ENCODE data around the gene SLC25A51. TPM values are rescaled to one million over a fixed set of nuclear protein-coding genes. Genes with fewer than 3 reads are reported as not detected.

SLC25A51 gene
- total RNA-seq, 3 donors from 2014 or later = 22.5 to 43.7 (median 30.8) TPM

DNA sequence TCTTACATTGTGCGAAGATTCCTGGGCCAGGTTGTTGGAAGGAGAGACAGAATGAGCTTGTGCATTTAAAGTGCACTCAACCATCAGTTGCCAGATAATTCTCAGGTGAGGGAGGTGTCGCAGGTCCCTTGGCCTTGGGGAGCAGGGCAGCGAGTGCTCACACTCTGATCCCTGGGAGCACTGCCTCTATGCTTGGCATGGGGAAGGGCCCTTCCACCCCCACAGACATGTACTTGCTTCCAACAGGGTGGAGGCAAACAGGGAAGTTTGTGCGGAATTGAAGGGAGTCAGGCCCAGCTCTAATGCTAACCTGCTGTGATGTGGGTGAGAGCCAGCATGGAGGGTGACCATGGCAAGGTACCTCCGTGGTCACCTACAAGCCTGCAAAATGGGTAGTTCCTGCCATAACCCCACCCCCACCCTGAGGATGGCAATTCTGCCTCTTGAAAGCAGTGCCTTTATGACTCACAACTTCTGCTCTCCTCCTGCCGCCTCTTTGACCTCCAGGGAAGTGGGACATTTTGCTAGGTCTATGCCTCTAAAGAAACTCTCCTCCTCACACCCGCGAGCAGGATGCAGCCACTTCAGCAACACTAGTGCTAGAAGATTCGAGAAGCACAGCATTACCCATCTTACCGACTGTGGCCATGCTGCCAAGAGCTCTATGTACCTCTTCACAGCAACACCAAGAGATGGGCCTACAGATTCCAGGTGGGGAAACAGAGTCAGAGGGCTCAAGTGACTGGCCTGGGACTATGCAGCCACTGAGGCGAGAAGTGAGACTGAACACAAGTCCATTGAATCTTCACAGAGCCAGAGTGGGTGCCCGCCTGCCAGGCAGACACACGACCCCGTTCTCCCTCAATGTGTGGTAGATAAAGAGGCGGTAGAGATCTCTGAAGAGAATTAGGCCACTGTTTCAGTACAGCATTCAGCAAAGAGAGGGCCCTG lies 22.1 kb upstream of the SLC25A51 start:
- H3K36me3 ChIP-seq = no peaks in the 10 kb centered on the region
- no peak for DNase-seq (ENCODE audit: low spot score in 2 of 2)
- no peak overlapping the region for H3K27ac ChIP-seq
- TF ChIP-seq POLR2AphosphoS5 (IDR thresholded peaks at IDR 0.05) (no peak), POLR2A (IDR thresholded peaks at IDR 0.05) (no peak)
- TF ChIP-seq, protein P1, sequence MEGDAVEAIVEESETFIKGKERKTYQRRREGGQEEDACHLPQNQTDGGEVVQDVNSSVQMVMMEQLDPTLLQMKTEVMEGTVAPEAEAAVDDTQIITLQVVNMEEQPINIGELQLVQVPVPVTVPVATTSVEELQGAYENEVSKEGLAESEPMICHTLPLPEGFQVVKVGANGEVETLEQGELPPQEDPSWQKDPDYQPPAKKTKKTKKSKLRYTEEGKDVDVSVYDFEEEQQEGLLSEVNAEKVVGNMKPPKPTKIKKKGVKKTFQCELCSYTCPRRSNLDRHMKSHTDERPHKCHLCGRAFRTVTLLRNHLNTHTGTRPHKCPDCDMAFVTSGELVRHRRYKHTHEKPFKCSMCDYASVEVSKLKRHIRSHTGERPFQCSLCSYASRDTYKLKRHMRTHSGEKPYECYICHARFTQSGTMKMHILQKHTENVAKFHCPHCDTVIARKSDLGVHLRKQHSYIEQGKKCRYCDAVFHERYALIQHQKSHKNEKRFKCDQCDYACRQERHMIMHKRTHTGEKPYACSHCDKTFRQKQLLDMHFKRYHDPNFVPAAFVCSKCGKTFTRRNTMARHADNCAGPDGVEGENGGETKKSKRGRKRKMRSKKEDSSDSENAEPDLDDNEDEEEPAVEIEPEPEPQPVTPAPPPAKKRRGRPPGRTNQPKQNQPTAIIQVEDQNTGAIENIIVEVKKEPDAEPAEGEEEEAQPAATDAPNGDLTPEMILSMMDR (IDR thresholded peaks at IDR 0.05) = no peak
- no peak overlapping the region for H3K4me3 ChIP-seq
- intact Hi-C loops (cut with DNase I; ENCODE audit: low total_unique reads) = no loop called here
- H3K27me3 ChIP-seq = no peaks in the 10 kb centered on the region
- H3K9me3 ChIP-seq = no peaks in the 10 kb centered on the region
- H3K4me1 ChIP-seq = no peaks in the 10 kb centered on the region

DNA sequence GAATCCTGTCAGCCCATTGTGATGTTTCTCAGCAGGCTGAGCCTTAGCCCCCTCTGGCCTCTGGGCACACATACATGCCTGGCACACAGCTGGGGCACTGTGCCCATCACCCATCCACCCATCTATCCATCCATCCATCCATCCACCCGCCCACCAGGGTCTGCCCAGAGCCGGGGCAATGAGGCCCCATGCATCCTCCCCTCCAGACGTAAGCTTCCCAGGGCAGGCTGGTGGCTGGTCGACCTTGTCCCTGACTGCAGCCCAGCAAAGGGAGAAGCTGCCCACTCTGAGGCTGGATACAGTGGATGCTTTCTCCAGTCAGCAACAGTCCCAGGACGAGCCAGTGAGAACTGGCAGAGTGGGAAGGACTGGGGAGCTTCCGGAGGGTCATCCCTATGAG lies 21.1 kb upstream of the SLC25A51 start:
- intact Hi-C loops (cut with DNase I; ENCODE audit: low total_unique reads) = no loop called here
- Histone ChIP-seq H3K9me3 (no peaks in the 10 kb centered on the region), H3K36me3 (no peaks in the 10 kb centered on the region), H3K4me1 (no peaks in the 10 kb centered on the region), H3K27ac (no peak overlapping the region), H3K27me3 (no peaks in the 10 kb centered on the region), H3K4me3 (no peak overlapping the region)
- DNase-seq (ENCODE audit: low spot score in 2 of 2) = no peak
- TF ChIP-seq, protein P1 (IDR thresholded peaks at IDR 0.05) = no peak
- TF ChIP-seq POLR2A (IDR thresholded peaks at IDR 0.05) (no peak), POLR2AphosphoS5 (IDR thresholded peaks at IDR 0.05) (no peak)

DNA sequence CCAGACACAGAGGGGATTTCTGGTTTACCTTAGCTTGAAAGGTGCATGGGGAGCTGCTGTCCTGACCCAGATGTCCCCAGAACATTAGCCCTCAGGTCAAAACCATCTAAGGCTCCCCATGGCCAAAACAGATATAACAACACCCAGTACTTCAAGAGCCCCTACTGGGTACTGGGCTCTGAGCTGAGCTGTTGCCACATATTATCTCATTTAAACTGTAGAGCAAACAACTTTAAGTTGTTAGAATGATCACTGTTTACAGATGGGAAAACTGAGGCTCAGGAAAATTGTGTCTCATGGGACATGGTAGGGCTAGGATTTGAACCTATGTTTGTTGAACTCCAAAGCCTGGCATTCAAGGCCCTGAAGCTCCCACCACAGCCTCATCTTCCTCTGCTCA lies 20.6 kb upstream of the SLC25A51 start:
- H3K9me3 ChIP-seq = no peaks in the 10 kb centered on the region
- no peak overlapping the region for H3K4me3 ChIP-seq
- DNase-seq (ENCODE audit: low spot score in 2 of 2) = no peak
- H3K4me1 ChIP-seq = no peaks in the 10 kb centered on the region
- H3K27me3 ChIP-seq = no peaks in the 10 kb centered on the region
- no peaks in the 10 kb centered on the region for H3K36me3 ChIP-seq
- intact Hi-C loops (cut with DNase I; ENCODE audit: low total_unique reads) = no loop called here
- TF ChIP-seq, protein P1 (IDR thresholded peaks at IDR 0.05) = no peak
- TF ChIP-seq POLR2A (IDR thresholded peaks at IDR 0.05) (no peak), POLR2AphosphoS5 (IDR thresholded peaks at IDR 0.05) (no peak)
- H3K27ac ChIP-seq = no peak overlapping the region

DNA sequence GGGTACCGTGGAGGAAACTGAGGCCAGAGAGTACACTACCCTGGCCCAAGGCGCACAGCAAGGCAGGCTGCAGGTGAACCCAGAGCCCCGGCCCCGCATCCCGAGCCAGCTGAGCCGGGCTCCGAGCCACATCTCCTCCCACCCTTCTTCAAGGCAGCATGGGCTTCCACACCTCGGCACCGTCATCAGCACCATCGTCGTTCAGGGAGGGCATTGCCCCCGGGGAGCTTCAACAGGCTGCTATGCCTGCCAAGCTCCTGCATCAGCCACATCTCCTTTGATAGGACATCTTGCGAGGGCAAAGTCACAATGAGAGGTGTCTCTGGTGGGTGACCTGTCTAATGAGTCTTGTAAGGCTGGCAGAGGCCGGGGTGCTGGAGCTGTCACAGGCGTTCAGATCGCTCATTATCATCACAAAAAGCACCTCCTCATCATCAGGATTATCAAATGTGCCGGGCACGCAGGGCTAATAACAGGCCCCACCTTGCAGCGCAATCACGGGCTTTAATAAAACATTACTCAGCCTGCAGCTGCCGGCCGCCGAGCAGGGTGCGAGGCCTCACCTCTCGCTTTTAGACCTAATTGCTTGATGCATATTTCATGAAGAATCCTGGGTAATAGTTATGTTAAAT lies 20.0 kb upstream of the SLC25A51 start:
- TF ChIP-seq POLR2AphosphoS5 (IDR thresholded peaks at IDR 0.05) (no peak), POLR2A (IDR thresholded peaks at IDR 0.05) (no peak)
- TF ChIP-seq, protein P1 (IDR thresholded peaks at IDR 0.05) = no peak
- H3K9me3 ChIP-seq = no peaks in the 10 kb centered on the region
- H3K4me1 ChIP-seq = no peaks in the 10 kb centered on the region
- no peaks in the 10 kb centered on the region for H3K36me3 ChIP-seq
- intact Hi-C loops (cut with DNase I; ENCODE audit: low total_unique reads) = no loop called here
- H3K27me3 ChIP-seq = no peaks in the 10 kb centered on the region
- no peak for DNase-seq (ENCODE audit: low spot score in 2 of 2)
- H3K27ac ChIP-seq = no peak overlapping the region
- no peak overlapping the region for H3K4me3 ChIP-seq

Data from breast epithelium (tissue), 4 donors.